Thyroid gland (tissue), 4 donors: Measurements from ENCODE around the gene URAD.

Experiments
- POLR2A ChIP-seq, 2 donors: fragments of 450-650 bp; IDR thresholded peaks; one replicate each; pipeline ENCODE4 v1.6.1; 2017; ENCODE audit warnings: antibody characterized with exemption in 2 of 2, mild to moderate bottlenecking in 2 of 2, moderate library complexity in 1 of 2
- TF ChIP-seq, protein P1 (sequence below), 6 experiments: fragments of 200-600 bp in 3 of 6; fragments of 450-650 bp in 3 of 6; sonication (generic) in 3 of 6; IDR thresholded peaks; one replicate each; pipeline ENCODE4 v1.5.1; 2016 to 2019; ENCODE audit warnings: antibody characterized with exemption in 6 of 6, mild to moderate bottlenecking in 2 of 6, inconsistent platforms in 1 of 6, moderate library complexity in 1 of 6

GRCh38 chr13:27965740-27966640, 22.5 kb downstream of the URAD start:
- TF ChIP-seq, protein P1, sequence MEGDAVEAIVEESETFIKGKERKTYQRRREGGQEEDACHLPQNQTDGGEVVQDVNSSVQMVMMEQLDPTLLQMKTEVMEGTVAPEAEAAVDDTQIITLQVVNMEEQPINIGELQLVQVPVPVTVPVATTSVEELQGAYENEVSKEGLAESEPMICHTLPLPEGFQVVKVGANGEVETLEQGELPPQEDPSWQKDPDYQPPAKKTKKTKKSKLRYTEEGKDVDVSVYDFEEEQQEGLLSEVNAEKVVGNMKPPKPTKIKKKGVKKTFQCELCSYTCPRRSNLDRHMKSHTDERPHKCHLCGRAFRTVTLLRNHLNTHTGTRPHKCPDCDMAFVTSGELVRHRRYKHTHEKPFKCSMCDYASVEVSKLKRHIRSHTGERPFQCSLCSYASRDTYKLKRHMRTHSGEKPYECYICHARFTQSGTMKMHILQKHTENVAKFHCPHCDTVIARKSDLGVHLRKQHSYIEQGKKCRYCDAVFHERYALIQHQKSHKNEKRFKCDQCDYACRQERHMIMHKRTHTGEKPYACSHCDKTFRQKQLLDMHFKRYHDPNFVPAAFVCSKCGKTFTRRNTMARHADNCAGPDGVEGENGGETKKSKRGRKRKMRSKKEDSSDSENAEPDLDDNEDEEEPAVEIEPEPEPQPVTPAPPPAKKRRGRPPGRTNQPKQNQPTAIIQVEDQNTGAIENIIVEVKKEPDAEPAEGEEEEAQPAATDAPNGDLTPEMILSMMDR (IDR thresholded peaks at IDR 0.05): no peak
- TF ChIP-seq POLR2A (IDR thresholded peaks at IDR 0.05): no peak
